GM19025 (cell line): ENCODE data around the gene GAB1.

Experiments
- ATAC-seq: cut with Tn5 transposase; IDR thresholded peaks from one replicate; pipeline ENCODE4 v1.9.1; 2021; ENCODE audit warnings: mild to moderate bottlenecking, low read depth, moderate library complexity; ENCODE audit not compliant: unreplicated experiment

The GAB1 gene

GRCh38 chr4:143336781-143337599 lies at the start of gene GAB1:
Gene GAB1 (plus strand): TSS chr4:143336876. CDS start chr4:143337189, 313 bp downstream.
- peak; percentile 68 for ATAC-seq

GRCh38 chr4:143287572-143287923 lies 49.1 kb upstream of the GAB1 start:
- no peak for ATAC-seq

DNA sequence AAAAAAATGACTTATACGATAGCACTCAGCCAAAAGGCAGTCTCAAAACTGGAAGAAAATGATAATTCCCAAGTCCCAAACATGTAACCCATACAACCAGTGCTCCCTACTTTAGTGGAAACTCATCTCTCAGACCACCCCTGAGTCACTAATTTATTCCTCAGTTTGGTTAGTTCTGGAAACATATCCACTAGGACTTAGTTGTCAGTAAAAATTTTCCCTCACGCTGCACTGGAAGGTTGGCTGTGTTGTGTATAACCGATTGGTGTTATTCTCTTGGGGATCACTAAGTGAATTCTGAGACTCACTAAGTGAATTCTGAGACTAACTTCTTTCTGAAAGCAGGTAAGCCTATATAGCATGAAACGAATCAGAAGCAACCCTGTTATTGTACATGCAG lies 48.5 kb upstream of the GAB1 start:
- ATAC-seq = no peak

- no peak for ATAC-seq
These were observed 47.3 kb upstream of the GAB1 start for GRCh38 chr4:143289370-143289769.

GRCh38 chr4:143291314-143291713 lies 45.4 kb upstream of the GAB1 start:
- ATAC-seq = no peak

- ATAC-seq = no peak
These were observed 43.8 kb upstream of the GAB1 start for GRCh38 chr4:143292858-143293257.

DNA sequence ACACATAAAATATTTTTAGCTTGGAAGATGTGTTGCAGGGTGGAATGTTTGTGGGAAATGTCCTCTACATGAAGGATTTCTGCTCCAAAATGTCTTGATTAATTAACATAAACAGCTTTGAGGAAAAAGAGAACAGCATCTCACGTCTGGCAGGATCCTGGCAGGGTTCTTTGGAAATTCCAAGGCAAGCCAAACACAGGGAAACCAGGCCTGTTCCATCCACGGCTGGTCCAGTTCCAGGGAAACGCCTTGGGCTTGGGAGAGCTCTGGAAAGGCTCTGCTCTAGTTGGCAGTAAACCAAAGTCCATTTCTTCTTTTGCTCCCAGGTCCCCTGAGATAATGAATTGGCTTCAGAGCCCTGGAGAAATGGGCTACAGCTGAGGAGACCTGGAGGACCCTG lies 42.4 kb upstream of the GAB1 start:
- ATAC-seq = no peak

GRCh38 chr4:143294710-143295275 lies 41.9 kb upstream of the GAB1 start:
- no peak for ATAC-seq

- ATAC-seq = no peak
These were observed 40.1 kb upstream of the GAB1 start for GRCh38 chr4:143296397-143297067.

- ATAC-seq = no peak
These were observed 35.8 kb upstream of the GAB1 start for GRCh38 chr4:143300860-143301259.

GRCh38 chr4:143302536-143302935 lies 34.1 kb upstream of the GAB1 start:
- ATAC-seq = no peak

DNA sequence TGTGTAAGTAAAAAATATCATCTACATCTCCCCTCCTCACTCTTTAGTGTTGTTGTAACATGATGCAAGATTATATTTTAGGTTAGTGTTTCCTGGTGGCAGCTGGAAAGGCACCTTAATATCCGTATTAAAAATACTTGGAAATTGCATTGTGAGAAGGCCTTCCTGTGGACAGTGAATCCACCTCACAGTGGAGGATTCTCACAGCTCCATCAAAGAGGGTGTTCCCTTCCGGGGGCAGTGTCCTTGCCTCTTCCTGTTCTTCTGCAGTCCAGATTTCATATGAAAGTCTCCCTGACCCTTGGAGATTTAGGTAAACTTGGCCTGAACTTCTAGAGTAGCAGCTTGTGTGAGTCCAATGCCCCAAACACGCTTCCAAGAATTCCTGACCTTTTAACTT lies 29.9 kb upstream of the GAB1 start:
- ATAC-seq = no peak

- no peak for ATAC-seq
These were observed 29.1 kb upstream of the GAB1 start for GRCh38 chr4:143307531-143307930.

DNA sequence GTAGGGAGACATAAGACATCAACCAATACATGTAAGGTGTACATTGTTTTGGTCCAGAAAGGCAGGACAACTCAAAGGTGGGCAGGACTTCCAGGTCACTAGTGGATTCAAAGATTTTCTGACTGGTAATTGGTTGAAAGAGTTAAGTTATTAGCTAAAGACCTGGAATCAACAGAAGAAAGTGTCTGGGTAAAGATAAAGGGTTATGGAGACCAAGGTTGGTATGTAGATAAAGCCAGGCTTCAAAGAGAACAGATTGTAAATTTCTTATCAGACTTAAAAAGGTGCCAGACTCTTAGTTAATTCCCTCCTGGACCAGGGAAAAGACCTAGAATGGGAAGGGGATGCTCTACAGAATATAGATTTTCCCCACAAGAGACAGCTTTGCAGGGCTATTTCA lies 28.3 kb upstream of the GAB1 start:
- no peak for ATAC-seq

- ATAC-seq = no peak
These were observed 24.8 kb upstream of the GAB1 start for GRCh38 chr4:143311924-143312323.

DNA sequence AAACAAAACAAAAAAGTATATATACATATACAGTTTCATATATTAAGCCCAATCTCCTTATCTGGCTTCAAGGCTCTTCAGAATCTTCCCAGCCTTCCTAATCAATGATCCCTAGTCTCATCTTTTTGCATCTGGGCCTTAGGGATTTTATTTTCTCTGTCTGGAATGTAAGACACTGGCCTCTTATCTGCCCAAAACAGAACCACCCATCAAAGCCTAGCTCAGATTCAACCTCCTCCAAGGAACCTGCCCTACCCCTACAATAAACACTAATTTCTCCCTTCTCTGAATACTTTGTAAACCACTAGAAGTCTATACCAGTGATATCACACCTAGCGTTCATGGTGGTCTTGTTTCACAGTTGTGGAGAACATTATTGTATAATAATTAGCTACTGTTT lies 23.2 kb upstream of the GAB1 start:
- ATAC-seq = no peak

DNA sequence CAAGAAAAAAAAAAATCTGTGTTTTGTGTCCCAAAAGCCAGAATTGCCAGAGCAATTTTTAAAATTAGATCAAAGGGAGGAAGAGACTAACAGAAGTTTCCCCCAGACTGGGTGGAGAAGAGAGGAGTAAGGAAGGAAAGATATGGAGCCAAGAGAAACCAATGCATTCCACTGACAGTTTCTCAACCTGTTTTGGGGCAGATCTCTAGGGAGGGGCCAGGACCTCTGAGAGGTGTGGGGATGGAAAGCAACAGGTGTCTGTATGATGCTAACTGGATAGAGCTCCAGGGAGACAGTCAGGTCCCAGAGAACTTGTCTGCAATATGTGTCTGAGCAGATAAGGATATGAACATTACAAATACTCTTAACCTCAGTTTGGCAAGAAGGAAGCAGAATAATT lies 22.7 kb upstream of the GAB1 start:
- no peak for ATAC-seq

DNA sequence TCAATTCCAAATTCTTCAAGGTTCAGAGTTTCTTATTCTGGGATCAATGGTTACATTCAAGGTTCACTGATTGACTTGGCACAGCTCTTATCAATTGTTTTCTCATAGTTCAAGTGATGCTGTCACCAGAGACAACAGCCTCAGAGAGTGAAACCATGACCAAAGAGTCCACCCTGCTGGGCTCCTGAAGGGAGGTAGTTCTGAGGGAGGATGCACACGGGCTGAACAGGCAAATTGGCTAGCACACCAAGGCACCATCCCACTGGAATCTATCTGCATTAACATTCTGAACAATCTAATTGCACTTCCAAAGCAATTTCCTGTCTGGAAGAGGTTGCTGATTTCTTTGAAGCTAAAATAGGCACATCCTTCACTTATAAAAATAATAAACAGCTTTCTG lies 16.6 kb upstream of the GAB1 start:
- ATAC-seq = no peak

- no peak for ATAC-seq
These were observed 9.9 kb upstream of the GAB1 start for GRCh38 chr4:143326735-143327134.

DNA sequence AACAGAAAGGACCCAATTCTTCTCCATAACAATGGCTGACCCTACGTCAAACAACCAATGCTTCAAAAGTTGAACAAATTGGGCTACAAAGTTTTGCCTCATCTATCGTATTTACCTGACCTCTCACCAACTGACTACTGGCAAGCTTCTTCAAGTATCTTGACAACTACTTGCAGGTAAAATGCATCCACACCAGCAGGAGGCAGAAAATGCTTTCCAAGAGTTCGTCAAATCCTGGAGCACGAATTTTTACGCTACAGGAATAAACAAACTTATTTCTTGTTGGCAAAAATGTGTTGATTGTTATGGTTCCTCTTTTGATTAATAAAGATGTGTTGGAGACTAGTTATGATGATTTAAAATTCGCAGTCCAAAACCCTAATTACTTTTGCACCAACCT lies 6.7 kb upstream of the GAB1 start:
- no peak for ATAC-seq

DNA sequence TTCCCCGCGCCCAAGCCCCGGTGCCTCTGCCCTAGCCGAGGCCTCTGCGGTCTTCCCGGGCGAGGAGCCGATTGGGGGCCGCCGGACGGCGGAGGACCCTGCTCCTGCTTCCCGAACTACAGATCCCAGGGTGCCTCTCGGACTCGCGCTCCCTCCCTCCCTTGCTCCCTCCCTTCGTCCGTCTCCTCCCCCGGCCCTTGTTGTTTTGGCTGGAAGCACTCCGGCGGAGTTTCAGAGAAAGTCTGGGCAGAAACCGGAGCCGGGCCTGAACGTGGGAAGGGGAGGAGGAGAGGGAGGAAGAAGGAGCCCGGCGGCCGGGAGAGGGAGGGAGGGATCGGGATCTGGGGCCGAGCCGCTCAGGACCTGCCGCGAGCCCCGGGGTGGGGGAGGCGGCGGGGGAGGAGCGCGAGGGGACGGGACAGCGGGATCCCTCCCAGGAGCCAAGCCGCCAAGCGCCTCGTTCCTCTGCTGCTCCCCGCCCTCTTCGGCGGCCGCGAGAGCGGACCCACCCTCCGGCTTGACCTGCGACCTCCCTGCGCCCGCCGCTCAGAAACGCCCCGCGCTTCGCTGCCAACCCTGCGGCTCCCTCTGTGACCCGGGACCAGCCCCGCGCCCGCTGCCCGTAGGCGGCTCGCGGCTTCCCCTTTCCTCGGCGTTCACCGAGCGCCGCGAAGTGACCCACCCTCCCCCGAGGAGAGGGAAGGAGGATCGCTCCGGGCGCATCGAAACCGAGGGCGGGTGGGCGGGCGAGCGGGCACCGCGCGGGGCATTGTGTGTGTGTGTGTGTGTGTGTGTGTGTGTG lies 496 bp upstream of the GAB1 start:
- peak; percentile 49 for ATAC-seq
